ENCODE data around the gene TAB2.

Gene TAB2

GRCh38 chr6:149384464-149384863, 67.0 kb downstream of the TAB2 start:
- H2AFZ ChIP-seq (ENCODE audit: low read depth, low read length), result no peak overlapping the region
- H3K4me2 ChIP-seq (ENCODE audit: low read length, poor library complexity, severe bottlenecking), result no peak overlapping the region
- no peak overlapping the region for H3K9ac ChIP-seq (ENCODE audit: low read length)
- no peak overlapping the region for H2BK15ac ChIP-seq (ENCODE audit: low read depth, poor library complexity, severe bottlenecking)
- H2BK5ac ChIP-seq (ENCODE audit: low read depth, low read length, poor library complexity, severe bottlenecking), result no peak overlapping the region
- H4K8ac ChIP-seq (ENCODE audit: low read length), result no peak overlapping the region
- peaks cover 17 to 67% of the 10 kb centered on the region in 2 experiments for H3K36me3 ChIP-seq (ENCODE audit: control insufficient read depth in 1 of 2, insufficient read depth in 2 of 2, low read depth in 1 of 2, low read length in 2 of 2)
- no peak overlapping the region for H2BK120ac ChIP-seq (ENCODE audit: low read depth, low read length)
- no peak overlapping the region for H3K18ac ChIP-seq (ENCODE audit: low read depth in 1 of 2, low read length in 2 of 2)
- no peak overlapping the region for H3K23ac ChIP-seq (ENCODE audit: low read length in 2 of 2)
- no peak overlapping the region for H2AK5ac ChIP-seq (ENCODE audit: low read length, severe bottlenecking)
- no peak overlapping the region for H3K4ac ChIP-seq (ENCODE audit: low read depth in 1 of 2, low read length in 2 of 2)
- DNase-seq, result no peak
- peaks cover 28% of the 10 kb centered on the region for H3K79me1 ChIP-seq (replicated peaks; ENCODE audit: low read length, poor library complexity, severe bottlenecking)
- H3K27me3 ChIP-seq (ENCODE audit: control insufficient read depth in 1 of 2, insufficient read depth in 1 of 2, low read length in 2 of 2), result no peaks in the 10 kb centered on the region
- no peak overlapping the region for H3K27ac ChIP-seq (ENCODE audit: low read length, poor library complexity, severe bottlenecking)
- peaks cover 1% of the 10 kb centered on the region for H3K4me1 ChIP-seq (ENCODE audit: control insufficient read depth, insufficient read depth, low read depth, low read length)
- H3K4me3 ChIP-seq (ENCODE audit: insufficient read depth in 1 of 2, low read depth in 1 of 2, low read length in 2 of 2), result no peak overlapping the region
- no peak overlapping the region for H2BK12ac ChIP-seq (ENCODE audit: low read length in 2 of 2)
- peaks cover 10% of the 10 kb centered on the region for H3K9me3 ChIP-seq (ENCODE audit: control insufficient read depth, low read length)
- H4K91ac ChIP-seq (ENCODE audit: low read length), result no peak overlapping the region
- H3K14ac ChIP-seq (ENCODE audit: low read length in 2 of 2), result no peak overlapping the region

GRCh38 chr6:149385998-149386646, 68.6 kb downstream of the TAB2 start:
- Histone ChIP-seq H3K79me1 (replicated peaks; ENCODE audit: low read length, poor library complexity, severe bottlenecking) (peaks cover 22% of the 10 kb centered on the region), H3K9me3 (ENCODE audit: control insufficient read depth, low read length) (peaks cover 10% of the 10 kb centered on the region), H4K8ac (ENCODE audit: low read length) (no peak overlapping the region), H4K91ac (ENCODE audit: low read length) (no peak overlapping the region), H3K18ac (ENCODE audit: low read depth in 1 of 2, low read length in 2 of 2) (no peak overlapping the region), H2BK120ac (ENCODE audit: low read depth, low read length) (no peak overlapping the region), H2AFZ (ENCODE audit: low read depth, low read length) (no peak overlapping the region), H3K36me3 (ENCODE audit: control insufficient read depth in 1 of 2, insufficient read depth in 2 of 2, low read depth in 1 of 2, low read length in 2 of 2) (peaks cover 10 to 58% of the 10 kb centered on the region in 2 experiments), H3K4me2 (ENCODE audit: low read length, poor library complexity, severe bottlenecking) (no peak overlapping the region), H3K4me3 (ENCODE audit: insufficient read depth in 1 of 2, low read depth in 1 of 2, low read length in 2 of 2) (no peak overlapping the region), H3K14ac (ENCODE audit: low read length in 2 of 2) (no peak overlapping the region), H2BK5ac (ENCODE audit: low read depth, low read length, poor library complexity, severe bottlenecking) (no peak overlapping the region), H3K23ac (ENCODE audit: low read length in 2 of 2) (no peak overlapping the region), H3K9ac (ENCODE audit: low read length) (no peak overlapping the region), H3K27ac (ENCODE audit: low read length, poor library complexity, severe bottlenecking) (no peak overlapping the region), H2BK12ac (ENCODE audit: low read length in 2 of 2) (no peak overlapping the region), H3K4me1 (ENCODE audit: control insufficient read depth, insufficient read depth, low read depth, low read length) (no peaks in the 10 kb centered on the region), H2BK15ac (ENCODE audit: low read depth, poor library complexity, severe bottlenecking) (no peak overlapping the region), H3K4ac (ENCODE audit: low read depth in 1 of 2, low read length in 2 of 2) (no peak overlapping the region), H2AK5ac (ENCODE audit: low read length, severe bottlenecking) (no peak overlapping the region), H3K27me3 (ENCODE audit: control insufficient read depth in 1 of 2, insufficient read depth in 1 of 2, low read length in 2 of 2) (no peaks in the 10 kb centered on the region)
- 100% methylated on average over 3 of the region's 5 CpGs for WGBS
- no peak for DNase-seq

GRCh38 chr6:149387779-149388512, 70.4 kb downstream of the TAB2 start:
- H2BK15ac ChIP-seq (ENCODE audit: low read depth, poor library complexity, severe bottlenecking), result no peak overlapping the region
- H3K9ac ChIP-seq (ENCODE audit: low read length), result no peak overlapping the region
- peaks cover 10 to 52% of the 10 kb centered on the region in 2 experiments for H3K36me3 ChIP-seq (ENCODE audit: control insufficient read depth in 1 of 2, insufficient read depth in 2 of 2, low read depth in 1 of 2, low read length in 2 of 2)
- no peaks in the 10 kb centered on the region for H3K27me3 ChIP-seq (ENCODE audit: control insufficient read depth in 1 of 2, insufficient read depth in 1 of 2, low read length in 2 of 2)
- DNase-seq, result no peak
- no peak overlapping the region for H3K4me3 ChIP-seq (ENCODE audit: insufficient read depth in 1 of 2, low read depth in 1 of 2, low read length in 2 of 2)
- H3K18ac ChIP-seq (ENCODE audit: low read depth in 1 of 2, low read length in 2 of 2), result peak overlapping the region in 1 of 2 experiments; percentile 11
- H4K91ac ChIP-seq (ENCODE audit: low read length), result no peak overlapping the region
- H4K8ac ChIP-seq (ENCODE audit: low read length), result no peak overlapping the region
- H3K23ac ChIP-seq (ENCODE audit: low read length in 2 of 2), result no peak overlapping the region
- no peak overlapping the region for H3K4ac ChIP-seq (ENCODE audit: low read depth in 1 of 2, low read length in 2 of 2)
- H3K4me1 ChIP-seq (ENCODE audit: control insufficient read depth, insufficient read depth, low read depth, low read length), result no peaks in the 10 kb centered on the region
- H3K9me3 ChIP-seq (ENCODE audit: control insufficient read depth, low read length), result peaks cover 10% of the 10 kb centered on the region
- no peak overlapping the region for H2BK120ac ChIP-seq (ENCODE audit: low read depth, low read length)
- H3K14ac ChIP-seq (ENCODE audit: low read length in 2 of 2), result no peak overlapping the region
- no peak overlapping the region for H3K27ac ChIP-seq (ENCODE audit: low read length, poor library complexity, severe bottlenecking)
- no peak overlapping the region for H2AFZ ChIP-seq (ENCODE audit: low read depth, low read length)
- WGBS, result 100% methylated on average over 1 of the region's 1 CpG
- H2BK5ac ChIP-seq (ENCODE audit: low read depth, low read length, poor library complexity, severe bottlenecking), result no peak overlapping the region
- H3K79me1 ChIP-seq (replicated peaks; ENCODE audit: low read length, poor library complexity, severe bottlenecking), result peaks cover 22% of the 10 kb centered on the region
- H2BK12ac ChIP-seq (ENCODE audit: low read length in 2 of 2), result no peak overlapping the region
- H3K4me2 ChIP-seq (ENCODE audit: low read length, poor library complexity, severe bottlenecking), result no peak overlapping the region
- H2AK5ac ChIP-seq (ENCODE audit: low read length, severe bottlenecking), result no peak overlapping the region

- Histone ChIP-seq H3K27me3 (ENCODE audit: control insufficient read depth in 1 of 2, insufficient read depth in 1 of 2, low read length in 2 of 2) (no peaks in the 10 kb centered on the region), H2BK5ac (ENCODE audit: low read depth, low read length, poor library complexity, severe bottlenecking) (no peak overlapping the region), H3K18ac (ENCODE audit: low read depth in 1 of 2, low read length in 2 of 2) (no peak overlapping the region), H2AFZ (ENCODE audit: low read depth, low read length) (no peak overlapping the region), H2AK5ac (ENCODE audit: low read length, severe bottlenecking) (no peak overlapping the region), H3K4me2 (ENCODE audit: low read length, poor library complexity, severe bottlenecking) (no peak overlapping the region), H4K8ac (ENCODE audit: low read length) (no peak overlapping the region), H4K91ac (ENCODE audit: low read length) (no peak overlapping the region), H2BK12ac (ENCODE audit: low read length in 2 of 2) (no peak overlapping the region), H3K36me3 (ENCODE audit: control insufficient read depth in 1 of 2, insufficient read depth in 2 of 2, low read depth in 1 of 2, low read length in 2 of 2) (peaks cover 7 to 40% of the 10 kb centered on the region in 2 experiments), H3K4ac (ENCODE audit: low read depth in 1 of 2, low read length in 2 of 2) (no peak overlapping the region), H2BK15ac (ENCODE audit: low read depth, poor library complexity, severe bottlenecking) (no peak overlapping the region), H3K4me1 (ENCODE audit: control insufficient read depth, insufficient read depth, low read depth, low read length) (no peaks in the 10 kb centered on the region), H3K9ac (ENCODE audit: low read length) (peak overlapping the region; percentile 51), H3K4me3 (ENCODE audit: insufficient read depth in 1 of 2, low read depth in 1 of 2, low read length in 2 of 2) (no peak overlapping the region), H3K9me3 (ENCODE audit: control insufficient read depth, low read length) (peaks cover 10% of the 10 kb centered on the region), H2BK120ac (ENCODE audit: low read depth, low read length) (no peak overlapping the region), H3K79me1 (replicated peaks; ENCODE audit: low read length, poor library complexity, severe bottlenecking) (peaks cover 18% of the 10 kb centered on the region), H3K23ac (ENCODE audit: low read length in 2 of 2) (no peak overlapping the region), H3K14ac (ENCODE audit: low read length in 2 of 2) (no peak overlapping the region), H3K27ac (ENCODE audit: low read length, poor library complexity, severe bottlenecking) (no peak overlapping the region)
- DNase-seq, result no peak
- no CpG with 5 or more reads among the region's 3 CpGs for WGBS
Measured at GRCh38 chr6:149389509-149390297, 72.2 kb downstream of the TAB2 start.
